Effector memory CD8-positive, alpha-beta T cell (primary cell): ENCODE data around the gene C4orf36.

Source experiments
- ATAC-seq: fragments of 150-1000 bp; cut with Tn5 transposase; replicated peaks from 2 replicates; pipeline ENCODE4 v1.10.0; 2021; ENCODE audit warnings: mild to moderate bottlenecking, moderate library complexity
- DNase-seq, 3 experiments: peaks; one replicate each; pipeline ENCODE4 v3.0.0; 2021
- H3K27ac Mint-ChIP-seq, 2 donors: one replicate each; pipeline ENCODE4 v1.8.0; 2022; ENCODE audit warnings: mild to moderate bottlenecking in 2 of 2, mixed read lengths in 2 of 2, moderate library complexity in 2 of 2
- H3K27me3 Mint-ChIP-seq, 2 donors: one replicate each; pipeline ENCODE4 v1.8.0; 2022; ENCODE audit warnings: mixed read lengths in 2 of 2
- H3K36me3 Mint-ChIP-seq: one replicate; pipeline ENCODE4 v1.8.0; 2022; ENCODE audit warnings: mild to moderate bottlenecking, moderate library complexity, mixed read lengths; ENCODE audit not compliant: insufficient read depth
- H3K4me1 Mint-ChIP-seq, 2 donors: one replicate each; pipeline ENCODE4 v1.8.0; 2022; ENCODE audit warnings: low read depth in 2 of 2, mixed read lengths in 2 of 2
- H3K4me3 Mint-ChIP-seq, 2 donors: one replicate each; pipeline ENCODE4 v1.8.0; 2022; ENCODE audit warnings: mild to moderate bottlenecking in 2 of 2, mixed read lengths in 2 of 2, moderate library complexity in 2 of 2
- H3K9me3 Mint-ChIP-seq, 2 donors: one replicate each; pipeline ENCODE4 v1.8.0; 2022; ENCODE audit warnings: mixed read lengths in 2 of 2
- total RNA-seq, 9 experiments: gene quantifications; one replicate each; lab custom pipeline; 2026; lab: John Stamatoyannopoulos, UW

The C4orf36 gene, protein sequence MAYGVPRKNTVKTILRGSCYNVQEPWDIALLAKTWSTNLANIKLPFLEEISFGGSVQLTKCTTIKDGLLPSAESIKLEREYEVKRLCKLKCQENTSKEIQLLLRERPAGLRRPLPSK
- total RNA-seq: 0 to 0.10 (median 0) reads per million in 9 experiments

DNA sequence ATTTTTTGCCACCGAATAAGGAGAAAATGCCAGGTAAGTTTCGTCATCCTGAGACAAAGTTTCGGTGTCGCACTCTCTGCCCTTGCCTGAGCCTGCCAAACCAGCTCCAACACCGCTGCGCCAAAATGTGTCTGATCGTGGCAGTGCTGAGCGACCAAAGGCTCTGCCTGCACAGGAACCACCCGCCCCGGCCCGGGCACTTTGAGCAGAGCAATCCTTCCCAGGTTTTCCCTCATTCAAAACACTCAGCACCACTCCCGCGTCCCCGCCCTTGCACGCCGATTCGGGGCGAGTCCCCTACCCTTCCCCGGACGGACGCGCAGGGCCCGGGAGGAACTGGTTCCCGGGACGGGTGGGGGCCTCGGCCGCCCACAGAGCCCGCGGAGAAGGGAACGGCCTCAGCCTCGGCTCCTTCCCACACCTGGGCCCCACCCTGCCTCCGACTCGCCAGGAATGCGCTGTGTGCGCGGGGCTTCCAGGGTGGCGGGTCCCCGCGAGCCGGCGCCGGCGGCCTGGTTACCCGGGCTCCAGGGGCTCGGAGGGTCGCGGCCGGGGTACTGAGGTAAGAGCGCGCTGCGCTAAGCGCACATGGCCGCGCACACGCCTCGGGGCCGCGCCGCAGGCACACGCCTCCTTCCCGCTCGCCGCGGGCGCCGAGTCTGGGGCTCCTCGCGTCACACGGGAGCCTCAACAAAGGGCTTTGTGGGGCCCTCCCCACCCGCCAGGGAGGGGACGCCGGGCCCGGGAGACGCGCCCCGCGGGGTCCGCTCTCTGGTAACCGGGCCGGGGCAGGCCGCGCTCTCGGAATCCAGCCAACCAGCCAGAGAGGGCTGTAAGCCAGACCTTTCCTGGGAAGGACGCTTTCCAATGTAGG is at the start of gene C4orf36:
C4orf36 (minus strand) TSS at position 661 of the 874 bp plus-strand sequence. CDS start 902 bp downstream, outside the sequence.
- Mint-ChIP-seq H3K9me3 (no peaks in the 10 kb centered on the region), H3K4me1 (peaks cover 0 to 4% of the 10 kb centered on the region in 2 donors), H3K27ac (no peak within 1 kb of the TSS), H3K36me3 (no peaks in the 10 kb centered on the region), H3K27me3 (peaks cover 33 to 38% of the 10 kb centered on the region in 2 donors), H3K4me3 (peak within 1 kb of the TSS; percentile 67 to 71)
- DNase-seq (no peak), ATAC-seq (peak; percentile 73)

DNA sequence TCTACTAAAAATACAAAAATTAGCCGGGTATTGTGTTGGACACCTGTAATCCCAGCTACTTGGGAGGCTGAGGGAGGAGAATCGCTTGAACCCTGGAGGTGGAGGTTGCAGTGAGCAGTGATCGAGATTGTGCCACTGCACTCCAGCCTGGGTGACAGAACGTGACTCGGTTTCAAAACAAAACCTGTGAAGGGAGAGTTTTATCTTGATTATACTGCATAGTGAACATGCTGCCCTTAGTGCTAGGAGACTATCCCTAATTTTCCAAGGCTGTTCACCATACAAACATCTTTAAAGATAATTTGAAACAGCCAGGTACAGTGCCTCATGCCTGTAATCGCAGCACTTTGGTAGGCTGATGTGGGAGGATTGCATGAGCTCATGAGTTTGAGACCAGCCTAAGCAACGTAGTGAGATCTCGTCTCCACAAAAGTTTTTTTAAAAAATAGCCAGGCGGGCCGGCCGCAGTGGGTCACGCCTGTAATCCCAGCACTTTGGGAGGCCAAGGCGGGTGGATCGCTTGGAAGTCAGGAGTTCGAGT is 48.8 kb upstream of the C4orf36 start:
- ATAC-seq (no peak), DNase-seq (no peak)
- H3K27ac Mint-ChIP-seq: peak overlapping the region in 1 of 2 donors; percentile 88
- no peaks in the 10 kb centered on the region for H3K27me3 Mint-ChIP-seq
- H3K9me3 Mint-ChIP-seq: no peaks in the 10 kb centered on the region
- H3K4me3 Mint-ChIP-seq: peak overlapping the region in 1 of 2 donors; percentile 21
- peaks cover 40 to 56% of the 10 kb centered on the region in 2 donors for H3K4me1 Mint-ChIP-seq
- H3K36me3 Mint-ChIP-seq: peaks cover 5% of the 10 kb centered on the region

DNA sequence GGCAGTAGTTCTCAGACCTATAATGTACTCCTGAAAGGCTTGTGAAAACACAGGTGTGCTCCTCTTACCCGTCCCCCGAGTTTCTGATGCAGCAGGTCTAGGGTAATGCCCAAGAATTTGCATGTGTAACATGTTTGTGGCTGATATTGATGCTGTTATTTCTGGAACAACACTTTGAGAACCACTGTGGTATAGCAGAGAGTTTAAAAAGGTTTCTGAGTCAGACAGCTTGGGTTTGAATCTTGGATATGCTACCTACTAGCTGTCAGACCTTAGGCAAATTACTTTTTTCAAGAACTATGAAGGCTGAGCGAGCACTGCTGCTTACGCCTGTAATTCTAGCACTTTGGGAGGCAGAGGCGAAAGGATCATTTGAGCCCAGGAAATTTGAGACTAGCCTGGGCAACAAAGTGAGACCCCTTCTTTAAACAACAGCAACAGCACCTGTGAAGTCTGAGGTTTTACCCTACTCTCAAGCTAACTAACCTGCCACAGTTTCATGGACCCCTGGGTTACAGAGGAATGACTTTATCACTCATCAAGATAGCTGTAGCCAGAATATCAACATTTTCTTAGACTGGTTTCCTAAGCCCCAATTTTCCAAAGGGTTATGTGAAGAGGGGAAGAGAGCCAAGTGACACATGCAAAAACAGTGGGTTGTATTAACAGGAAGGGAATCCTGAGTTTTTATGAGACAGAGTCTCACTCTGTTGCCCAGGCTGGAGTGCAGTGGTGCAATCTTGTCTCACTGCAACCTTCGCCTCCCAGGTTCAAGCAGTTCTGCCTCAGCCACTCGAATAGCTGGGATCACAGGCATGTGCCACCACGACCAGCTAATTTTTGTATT is 47.7 kb upstream of the C4orf36 start:
- Mint-ChIP-seq H3K9me3 (no peaks in the 10 kb centered on the region), H3K36me3 (peaks cover 10% of the 10 kb centered on the region), H3K4me3 (peak overlapping the region; percentile 51), H3K27ac (peak overlapping the region; percentile 81 to 88), H3K4me1 (peaks cover 43 to 55% of the 10 kb centered on the region in 2 donors), H3K27me3 (no peaks in the 10 kb centered on the region)
- DNase-seq: peak in 2 of 3 experiments; percentile 4
- ATAC-seq: peak; percentile 5

DNA sequence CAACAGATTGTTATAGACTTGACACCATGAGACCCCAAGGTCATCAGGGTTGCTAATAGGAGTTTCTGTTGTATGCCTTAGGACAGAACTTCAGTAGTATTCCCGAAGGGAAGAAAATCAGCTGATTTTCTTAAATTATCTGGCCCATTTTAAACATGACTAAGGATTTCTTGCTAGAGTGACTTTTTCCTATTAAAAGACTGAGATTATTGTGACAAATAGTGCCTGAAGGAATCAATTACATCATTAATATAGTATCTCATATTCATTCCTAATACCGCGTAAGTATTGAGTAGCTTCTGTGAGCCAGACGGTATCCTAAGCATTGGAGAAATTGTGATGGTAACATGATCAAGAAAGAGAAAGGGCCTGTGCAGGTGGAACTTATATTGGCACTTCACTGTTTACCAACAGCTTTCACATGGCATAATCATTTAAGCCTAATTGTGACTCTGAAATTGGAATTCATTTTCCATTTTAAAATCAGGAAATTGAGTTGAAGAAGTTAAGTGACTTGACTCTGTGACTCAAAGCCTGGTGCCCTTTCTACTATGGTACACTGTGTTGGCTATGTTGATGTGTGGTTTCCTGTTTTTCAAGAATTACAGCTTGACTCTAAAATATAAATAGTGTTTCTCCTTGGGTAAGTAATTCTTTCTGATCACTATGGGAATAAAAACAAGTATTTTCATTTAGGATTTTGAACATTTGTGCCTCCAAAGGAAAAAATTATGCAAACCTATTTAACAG is 46.7 kb upstream of the C4orf36 start:
- Mint-ChIP-seq H3K4me3 (peak overlapping the region; percentile 51), H3K36me3 (peaks cover 16% of the 10 kb centered on the region), H3K4me1 (peaks cover 45 to 57% of the 10 kb centered on the region in 2 donors), H3K27me3 (no peaks in the 10 kb centered on the region), H3K9me3 (no peaks in the 10 kb centered on the region), H3K27ac (peak overlapping the region; percentile 81 to 88)
- DNase-seq (no peak), ATAC-seq (no peak)

DNA sequence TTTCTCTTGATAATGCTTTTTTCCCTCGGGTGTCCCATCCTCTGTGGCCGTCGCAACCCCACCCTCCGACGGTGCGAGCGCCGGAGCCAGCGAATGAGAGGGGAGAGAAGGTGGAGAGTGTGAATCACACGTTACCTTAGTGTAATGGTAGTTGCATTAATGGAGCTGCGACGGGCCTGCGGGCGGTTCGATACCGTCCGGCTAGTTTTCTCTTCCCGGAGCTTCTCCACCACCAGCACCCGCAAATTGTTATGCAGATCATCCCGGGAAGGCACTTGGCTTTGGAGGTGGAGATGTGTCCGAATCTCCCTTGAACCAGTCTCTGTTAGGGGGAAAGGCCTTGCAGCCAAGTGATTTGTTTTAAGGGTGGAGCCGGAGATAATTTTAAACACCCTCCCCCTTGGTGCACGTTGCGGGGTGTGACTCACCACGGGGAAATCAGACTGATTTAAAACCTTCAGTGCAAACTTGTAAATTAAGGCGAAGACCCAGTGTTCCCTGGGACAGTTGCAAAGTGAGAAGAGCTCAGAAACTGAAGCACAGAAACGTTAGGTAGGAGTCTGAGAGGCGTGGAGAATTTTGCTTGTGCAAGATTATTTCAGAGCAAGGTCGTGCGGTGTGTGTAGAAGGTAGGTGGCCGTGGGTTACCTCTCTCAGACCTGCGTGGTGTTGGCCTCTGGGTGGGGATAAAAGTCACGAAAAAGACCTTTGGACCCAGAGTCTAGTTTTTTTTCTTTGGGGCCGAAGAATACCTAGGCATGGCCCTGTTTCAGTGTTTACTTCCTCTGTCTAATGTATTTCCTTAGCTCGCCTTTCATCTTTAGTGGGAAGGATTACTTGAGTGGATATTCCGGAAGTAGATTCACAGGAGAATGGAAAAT is 43.9 kb upstream of the C4orf36 start:
- peak; percentile 63 to 68 (median 63) for DNase-seq
- no peaks in the 10 kb centered on the region for H3K27me3 Mint-ChIP-seq
- peaks cover 43 to 54% of the 10 kb centered on the region in 2 donors for H3K4me1 Mint-ChIP-seq
- peaks cover 18% of the 10 kb centered on the region for H3K36me3 Mint-ChIP-seq
- no peaks in the 10 kb centered on the region for H3K9me3 Mint-ChIP-seq
- H3K27ac Mint-ChIP-seq: peak overlapping the region; percentile 85 to 98
- ATAC-seq: peak; percentile 57
- H3K4me3 Mint-ChIP-seq: peak overlapping the region; percentile 86 to 96

DNA sequence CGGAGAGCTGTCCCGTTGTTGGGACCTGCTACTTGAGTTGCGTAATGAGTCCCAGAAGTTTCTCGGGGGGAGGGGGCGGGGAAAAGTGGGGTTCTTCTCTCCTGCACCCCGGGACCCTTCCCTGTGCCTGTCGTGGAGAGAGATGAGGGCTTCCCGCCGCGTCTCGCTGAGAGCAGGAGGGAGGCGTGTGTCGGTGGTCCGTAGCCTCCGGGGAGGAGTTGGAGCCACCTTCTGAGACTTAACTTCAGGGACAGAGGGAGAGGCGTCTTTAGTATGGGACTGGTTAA is 43.3 kb upstream of the C4orf36 start:
- ATAC-seq: no peak
- Mint-ChIP-seq H3K4me3 (peak overlapping the region; percentile 86 to 96), H3K27me3 (no peaks in the 10 kb centered on the region), H3K27ac (peak overlapping the region; percentile 85 to 98), H3K4me1 (peaks cover 42 to 51% of the 10 kb centered on the region in 2 donors), H3K36me3 (peaks cover 18% of the 10 kb centered on the region), H3K9me3 (no peaks in the 10 kb centered on the region)
- DNase-seq: no peak

DNA sequence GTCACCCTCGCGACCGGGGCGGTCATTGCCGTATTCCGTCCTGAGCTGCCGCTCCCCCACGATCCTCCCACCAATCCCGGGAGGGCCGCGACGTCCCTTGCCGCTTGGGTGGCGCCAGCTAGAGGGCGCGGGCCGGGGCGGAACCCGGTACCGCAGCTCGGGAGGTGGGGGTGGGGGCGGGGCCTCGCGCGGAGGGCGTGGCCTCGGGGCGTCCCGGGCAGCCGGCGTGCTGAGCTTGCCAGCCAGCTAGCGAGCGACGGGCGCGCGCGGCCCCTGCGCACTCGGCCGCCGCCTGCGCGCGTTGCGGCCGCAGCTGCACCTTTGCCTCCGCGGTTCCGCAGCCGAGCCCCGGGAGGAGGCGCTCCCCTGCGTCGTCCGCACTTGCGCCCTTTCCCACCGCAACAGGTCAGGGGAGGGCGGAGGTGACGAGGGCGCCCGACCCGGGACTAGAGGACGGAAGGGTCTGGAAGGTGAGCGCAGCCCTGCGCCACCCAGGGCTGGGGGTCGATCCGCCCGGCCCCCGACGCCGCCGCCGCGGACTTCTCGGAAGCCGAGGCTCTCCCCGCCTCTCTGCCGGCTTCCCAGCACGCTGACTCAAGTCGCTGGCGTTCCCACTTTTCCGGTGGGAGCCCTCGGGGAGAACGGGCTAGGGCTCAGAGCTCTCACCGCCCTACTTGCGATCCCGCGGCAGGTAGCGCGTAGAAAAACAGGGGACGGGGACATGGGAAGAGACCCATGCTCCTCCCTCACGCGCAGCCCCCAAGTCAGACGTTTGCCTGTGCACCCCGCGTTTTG is 42.7 kb upstream of the C4orf36 start, which contains the start of gene AFF1:
AFF1 (plus strand) TSS at position 241 of the 795 bp plus-strand sequence. CDS start 13,523 bp downstream, outside the sequence.
- ATAC-seq (peak; percentile 71), DNase-seq (peak; percentile 79 to 85 (median 82))
- Mint-ChIP-seq H3K4me1 (peaks cover 40 to 46% of the 10 kb centered on the region in 2 donors), H3K9me3 (no peaks in the 10 kb centered on the region), H3K36me3 (peaks cover 18% of the 10 kb centered on the region), H3K27me3 (no peaks in the 10 kb centered on the region), H3K27ac (peak within 1 kb of the TSS; percentile 91 to 98), H3K4me3 (peak within 1 kb of the TSS; percentile 88 to 96)

DNA sequence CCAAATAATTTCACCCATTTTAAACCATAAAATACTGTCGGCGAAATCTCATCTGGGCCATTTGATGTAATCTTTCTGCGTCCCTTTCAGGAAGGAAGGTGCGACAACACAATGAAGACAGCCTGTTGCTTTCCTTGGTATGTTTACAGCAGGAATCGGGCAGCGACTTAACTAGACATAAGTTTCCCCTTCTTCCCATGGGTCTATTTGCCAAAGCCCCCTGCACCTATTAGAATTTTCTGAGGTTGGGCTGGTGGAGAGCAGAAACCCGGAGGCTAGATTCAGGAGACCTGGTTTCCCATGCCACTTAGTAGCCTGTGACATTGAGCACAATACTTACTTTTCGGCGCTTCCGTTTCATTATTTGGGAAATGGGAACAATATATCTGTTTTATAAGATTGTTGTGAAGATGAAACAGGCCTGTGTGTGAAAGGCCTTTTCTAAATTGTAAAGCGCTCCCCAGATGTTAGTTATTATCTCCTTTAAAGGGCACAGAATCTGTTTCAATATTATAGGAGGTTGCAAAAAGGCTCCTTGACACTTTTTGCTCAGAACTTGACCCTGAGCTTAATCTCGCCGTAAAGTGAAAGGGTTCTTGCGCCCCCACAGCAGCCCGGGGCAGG is 42.0 kb upstream of the C4orf36 start:
- no peaks in the 10 kb centered on the region for H3K9me3 Mint-ChIP-seq
- H3K27me3 Mint-ChIP-seq: no peaks in the 10 kb centered on the region
- DNase-seq (peak in 1 of 3 experiments; percentile 4), ATAC-seq (no peak)
- H3K36me3 Mint-ChIP-seq: peaks cover 18% of the 10 kb centered on the region
- peak overlapping the region; percentile 83 to 91 for H3K27ac Mint-ChIP-seq
- peaks cover 35 to 39% of the 10 kb centered on the region in 2 donors for H3K4me1 Mint-ChIP-seq
- H3K4me3 Mint-ChIP-seq: peak overlapping the region; percentile 85 to 88

DNA sequence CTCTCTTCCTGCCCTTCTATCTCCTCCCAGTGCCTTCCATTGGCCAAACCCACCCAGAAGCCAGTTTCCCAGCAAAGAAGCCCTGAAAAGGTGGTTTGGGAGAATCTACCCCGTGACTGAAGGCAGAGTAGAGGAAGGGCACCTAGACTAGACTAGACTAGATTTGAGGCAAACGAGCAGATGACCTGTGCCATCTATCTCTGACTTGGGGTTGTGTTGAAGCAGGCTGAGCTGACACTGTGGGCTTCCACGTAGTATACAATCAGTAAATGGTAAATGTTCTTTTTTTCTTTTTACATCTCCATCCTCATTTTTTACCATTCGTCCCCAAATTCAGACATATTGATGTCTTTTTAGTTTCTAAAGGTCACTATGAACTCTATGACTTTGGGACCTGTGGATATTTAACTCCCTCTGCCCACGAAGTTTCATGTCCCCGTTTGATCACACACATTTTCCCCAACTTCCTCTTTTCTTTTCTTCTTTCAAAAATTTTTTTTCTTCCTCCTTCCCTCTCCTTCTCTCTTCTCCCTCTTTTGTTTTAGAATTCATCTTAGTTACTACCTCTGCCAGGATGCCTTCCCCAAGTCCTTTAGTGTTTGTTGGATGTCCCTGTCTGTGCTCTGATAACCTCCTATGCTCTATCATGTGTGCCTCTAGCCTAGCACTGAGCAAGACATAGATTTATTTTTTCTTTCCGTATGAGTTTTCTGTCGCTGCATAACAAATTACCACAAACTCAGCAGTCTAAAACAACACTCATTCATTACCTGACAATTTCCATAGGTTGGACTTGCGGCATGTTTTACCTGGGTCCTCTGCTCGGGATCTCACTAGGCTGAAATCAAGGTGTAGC is 36.4 kb upstream of the C4orf36 start:
- no peak for ATAC-seq
- Mint-ChIP-seq H3K27me3 (no peaks in the 10 kb centered on the region), H3K4me1 (peaks cover under 1 to 3% of the 10 kb centered on the region in 2 donors), H3K4me3 (no peak overlapping the region), H3K36me3 (peaks cover 10% of the 10 kb centered on the region), H3K9me3 (no peaks in the 10 kb centered on the region), H3K27ac (no peak overlapping the region)
- DNase-seq: no peak

DNA sequence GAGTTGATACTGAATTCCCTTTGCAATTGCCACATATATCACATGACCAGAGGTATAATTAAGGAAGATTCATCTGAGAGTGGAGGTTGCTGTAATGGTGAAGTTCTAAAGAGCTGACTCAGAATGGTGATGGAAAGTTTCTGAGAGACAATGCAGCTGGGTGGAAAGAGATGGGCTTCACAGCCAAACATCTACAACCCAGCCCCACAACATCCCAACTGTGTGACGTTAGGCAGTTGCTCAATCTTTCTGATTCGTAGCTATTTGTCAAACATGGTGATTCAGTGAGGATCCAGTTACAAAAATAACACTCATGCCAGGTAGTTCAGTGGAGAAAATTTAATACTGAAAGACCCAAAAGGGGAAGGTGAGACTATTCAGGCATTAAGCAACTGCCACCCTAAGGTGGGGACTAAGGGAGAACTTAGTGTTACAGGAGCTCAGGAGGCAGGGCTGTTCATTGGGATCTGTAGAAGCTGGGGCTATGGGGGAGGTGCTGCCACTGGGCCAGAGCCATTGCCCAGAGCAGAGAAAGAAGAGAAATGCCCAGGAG is 35.7 kb upstream of the C4orf36 start:
- ATAC-seq (no peak), DNase-seq (no peak)
- Mint-ChIP-seq H3K27ac (no peak overlapping the region), H3K4me3 (no peak overlapping the region), H3K4me1 (peaks cover 0 to 3% of the 10 kb centered on the region in 2 donors), H3K36me3 (peaks cover 8% of the 10 kb centered on the region), H3K9me3 (no peaks in the 10 kb centered on the region), H3K27me3 (no peaks in the 10 kb centered on the region)
